BE2C (cell line): ENCODE measurements around the gene USP54.

Experiments used
- DNase-seq: peaks from one replicate; pipeline ENCODE4 v3.0.0-alpha.2; 2020
- H3K27me3 ChIP-seq: fragments of 250-450 bp; sonication (Bioruptor Pico); 2 replicates; pipeline ENCODE4 v1.5.1; 2020; ENCODE audit warnings: mild to moderate bottlenecking
- H3K36me3 ChIP-seq: fragments of 250-450 bp; sonication (Bioruptor Pico); 2 replicates; pipeline ENCODE4 v1.5.1; 2020; ENCODE audit warnings: mild to moderate bottlenecking
- H3K4me1 ChIP-seq: fragments of 250-450 bp; sonication (Bioruptor Pico); 2 replicates; pipeline ENCODE4 v1.5.1; 2020
- H3K4me3 ChIP-seq: 2 replicates; pipeline ENCODE4 v1.5.1; 2011; ENCODE audit warnings: low read depth, low read length
- H3K9me3 ChIP-seq: fragments of 250-450 bp; sonication (Bioruptor Pico); 2 replicates; pipeline ENCODE4 v1.5.1; 2020
- TF ChIP-seq, protein P1 (sequence below): IDR thresholded peaks from 2 replicates; pipeline ENCODE4 v1.5.1; 2012; ENCODE audit warnings: mild to moderate bottlenecking, low read depth, low read length

USP54 gene

DNA sequence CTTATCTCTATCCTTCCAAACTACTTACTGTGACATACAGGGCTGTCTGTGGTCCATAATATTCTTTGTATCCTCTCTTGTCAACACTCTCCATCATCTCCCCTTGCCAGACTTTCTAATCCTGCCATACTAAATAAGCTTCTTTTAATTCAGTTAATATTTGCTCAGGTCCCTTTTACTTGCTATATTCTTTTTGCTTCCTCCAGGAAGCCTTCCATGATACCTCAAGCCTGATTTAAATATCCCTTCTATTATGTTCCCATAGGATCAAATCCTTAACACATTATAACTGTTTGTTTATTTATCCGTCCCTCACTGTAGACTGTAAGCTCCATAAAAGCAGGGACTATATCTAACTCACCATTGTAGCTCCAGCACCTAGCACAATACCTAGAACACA, 88.1 kb downstream of the USP54 start:
- H3K4me1 ChIP-seq = no peaks in the 10 kb centered on the region
- DNase-seq = no peak
- H3K27me3 ChIP-seq = no peaks in the 10 kb centered on the region
- H3K4me3 ChIP-seq = no peak overlapping the region
- no peaks in the 10 kb centered on the region for H3K9me3 ChIP-seq
- TF ChIP-seq, protein P1, sequence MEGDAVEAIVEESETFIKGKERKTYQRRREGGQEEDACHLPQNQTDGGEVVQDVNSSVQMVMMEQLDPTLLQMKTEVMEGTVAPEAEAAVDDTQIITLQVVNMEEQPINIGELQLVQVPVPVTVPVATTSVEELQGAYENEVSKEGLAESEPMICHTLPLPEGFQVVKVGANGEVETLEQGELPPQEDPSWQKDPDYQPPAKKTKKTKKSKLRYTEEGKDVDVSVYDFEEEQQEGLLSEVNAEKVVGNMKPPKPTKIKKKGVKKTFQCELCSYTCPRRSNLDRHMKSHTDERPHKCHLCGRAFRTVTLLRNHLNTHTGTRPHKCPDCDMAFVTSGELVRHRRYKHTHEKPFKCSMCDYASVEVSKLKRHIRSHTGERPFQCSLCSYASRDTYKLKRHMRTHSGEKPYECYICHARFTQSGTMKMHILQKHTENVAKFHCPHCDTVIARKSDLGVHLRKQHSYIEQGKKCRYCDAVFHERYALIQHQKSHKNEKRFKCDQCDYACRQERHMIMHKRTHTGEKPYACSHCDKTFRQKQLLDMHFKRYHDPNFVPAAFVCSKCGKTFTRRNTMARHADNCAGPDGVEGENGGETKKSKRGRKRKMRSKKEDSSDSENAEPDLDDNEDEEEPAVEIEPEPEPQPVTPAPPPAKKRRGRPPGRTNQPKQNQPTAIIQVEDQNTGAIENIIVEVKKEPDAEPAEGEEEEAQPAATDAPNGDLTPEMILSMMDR = no peak
- H3K36me3 ChIP-seq = no peaks in the 10 kb centered on the region

DNA sequence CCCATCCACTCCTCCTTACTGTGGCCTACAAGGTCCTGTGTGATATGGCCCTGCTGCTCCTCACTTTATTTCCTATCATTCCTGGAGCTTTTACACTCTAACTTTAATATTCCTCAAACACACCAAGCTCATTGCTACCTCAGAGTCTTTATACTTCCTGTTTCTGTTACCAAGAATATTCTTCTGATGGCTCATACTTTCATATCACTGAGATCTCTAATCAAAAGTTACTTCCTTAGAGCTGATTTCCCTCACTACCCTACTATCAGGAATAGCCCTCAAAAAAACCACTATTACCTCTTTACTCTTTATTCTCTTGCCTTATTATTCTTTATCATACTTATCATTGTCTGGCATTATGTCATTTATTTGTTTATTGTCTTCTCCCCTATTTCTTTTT, 89.5 kb downstream of the USP54 start:
- no peaks in the 10 kb centered on the region for H3K9me3 ChIP-seq
- DNase-seq = no peak
- no peak overlapping the region for H3K4me3 ChIP-seq
- no peaks in the 10 kb centered on the region for H3K27me3 ChIP-seq
- H3K4me1 ChIP-seq = no peaks in the 10 kb centered on the region
- no peaks in the 10 kb centered on the region for H3K36me3 ChIP-seq
- TF ChIP-seq, protein P1 = no peak

DNA sequence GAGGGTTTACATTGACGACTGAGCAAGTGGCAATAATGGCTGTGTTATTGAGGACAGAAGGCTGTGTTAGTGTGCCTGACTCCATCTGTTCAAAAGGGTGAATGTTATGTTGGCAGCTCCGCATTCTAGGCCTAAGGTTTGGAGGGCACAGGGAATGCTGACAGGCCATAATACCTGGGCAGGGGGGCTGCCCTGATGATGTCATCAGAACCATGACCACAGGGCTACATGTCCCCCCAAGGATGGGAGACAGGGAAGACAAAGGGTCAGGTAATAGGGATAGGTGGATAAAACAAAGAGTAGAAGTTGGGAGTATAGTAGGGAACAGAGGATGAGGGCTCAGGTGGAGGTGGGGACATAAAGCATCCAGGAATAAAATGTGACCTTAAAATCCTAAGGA, 93.5 kb downstream of the USP54 start:
- Histone ChIP-seq H3K27me3 (no peaks in the 10 kb centered on the region), H3K4me1 (no peaks in the 10 kb centered on the region), H3K36me3 (no peaks in the 10 kb centered on the region; the same call in 1 of the 2 replicates), H3K9me3 (no peaks in the 10 kb centered on the region), H3K4me3 (no peak overlapping the region)
- no peak for DNase-seq
- TF ChIP-seq, protein P1 = no peak

DNA sequence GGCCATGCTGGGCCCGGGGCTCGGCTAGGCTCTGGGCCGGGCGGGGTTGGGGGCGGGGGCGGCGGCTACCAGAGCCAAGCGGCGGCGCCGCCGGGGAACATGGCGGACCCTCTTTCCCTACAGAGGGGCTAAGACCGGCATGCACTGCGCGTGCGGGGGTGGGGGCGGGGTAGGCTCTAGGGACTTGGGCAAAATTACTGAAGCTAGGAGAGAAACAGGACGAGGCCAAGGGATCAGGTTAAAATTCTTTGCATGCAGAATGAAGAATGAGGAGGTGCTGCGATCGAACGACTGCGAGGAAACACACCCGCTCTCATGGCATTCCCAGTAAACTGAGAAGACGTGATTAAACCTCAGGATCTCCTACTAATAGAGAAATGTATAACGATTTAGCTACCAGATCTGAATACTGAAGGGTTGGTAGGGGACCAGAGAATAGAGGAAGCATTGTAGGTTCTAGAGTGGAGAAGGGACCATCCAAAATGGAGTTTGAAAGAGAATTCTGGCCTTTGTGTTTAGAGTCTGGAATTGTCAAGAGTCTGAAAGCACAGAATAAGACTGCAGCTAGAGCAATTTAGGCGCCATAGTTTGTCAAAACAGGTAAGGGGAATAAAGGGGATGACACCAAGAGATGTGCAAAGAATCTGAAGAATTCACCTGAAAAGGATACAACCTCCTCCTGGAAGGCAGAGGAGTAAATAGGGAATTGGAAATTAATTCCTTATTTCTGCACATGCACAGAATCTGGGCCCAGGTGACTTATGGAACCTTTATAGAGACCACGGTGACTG, 95.1 kb downstream of the USP54 start, which contains the start of gene PPP3CB:
Gene PPP3CB, minus strand, starts transcription at position 141 of the 791 bp plus-strand sequence. Its CDS starts 135 bp downstream, at position 6.
- TF ChIP-seq, protein P1 = no peak
- no peaks in the 10 kb centered on the region for H3K27me3 ChIP-seq
- peak within 1 kb of the TSS; percentile 84 for H3K4me3 ChIP-seq
- no peaks in the 10 kb centered on the region for H3K9me3 ChIP-seq
- no peaks in the 10 kb centered on the region; the same call in 1 of the 2 replicates for H3K36me3 ChIP-seq
- no peaks in the 10 kb centered on the region for H3K4me1 ChIP-seq
- peak; percentile 93 for DNase-seq

DNA sequence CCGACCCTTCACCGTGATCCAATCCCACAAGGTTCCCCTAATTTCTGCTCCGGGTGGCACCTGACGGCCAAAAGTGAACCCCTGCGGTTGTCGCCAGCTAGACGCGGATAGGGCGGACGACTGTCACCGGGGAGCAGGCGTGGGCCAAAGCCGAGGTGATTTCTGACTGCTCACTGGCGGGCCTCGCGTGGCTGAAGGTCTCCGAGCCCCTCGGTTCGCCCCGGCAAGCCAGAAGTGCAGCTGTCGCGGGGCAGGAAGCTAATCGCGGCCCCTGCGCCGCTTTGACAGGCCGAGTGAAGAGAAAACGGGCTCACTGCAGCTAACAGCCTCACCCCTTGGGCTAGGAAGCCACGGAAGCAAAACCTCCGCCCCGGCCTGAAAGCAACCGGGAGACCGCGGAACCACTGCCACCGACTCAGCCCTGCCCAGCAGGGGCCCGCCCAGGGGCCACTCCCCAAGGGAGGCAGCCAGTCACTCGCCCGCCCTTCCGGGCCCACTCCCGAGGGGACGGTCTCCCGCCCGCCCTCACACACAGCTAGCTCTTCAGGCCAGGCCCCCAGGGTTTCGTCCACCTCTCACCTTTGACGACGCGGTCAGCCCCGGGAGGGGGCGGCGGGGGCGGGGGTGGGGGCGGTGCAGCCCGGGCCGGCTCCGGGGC, 95.8 kb downstream of the USP54 start:
- peak overlapping the region; percentile 84 for H3K4me3 ChIP-seq
- H3K4me1 ChIP-seq = no peaks in the 10 kb centered on the region
- no peaks in the 10 kb centered on the region; the same call in 1 of the 2 replicates for H3K36me3 ChIP-seq
- TF ChIP-seq, protein P1 = no peak
- no peaks in the 10 kb centered on the region for H3K27me3 ChIP-seq
- DNase-seq = peak; percentile 94
- H3K9me3 ChIP-seq = no peaks in the 10 kb centered on the region

DNA sequence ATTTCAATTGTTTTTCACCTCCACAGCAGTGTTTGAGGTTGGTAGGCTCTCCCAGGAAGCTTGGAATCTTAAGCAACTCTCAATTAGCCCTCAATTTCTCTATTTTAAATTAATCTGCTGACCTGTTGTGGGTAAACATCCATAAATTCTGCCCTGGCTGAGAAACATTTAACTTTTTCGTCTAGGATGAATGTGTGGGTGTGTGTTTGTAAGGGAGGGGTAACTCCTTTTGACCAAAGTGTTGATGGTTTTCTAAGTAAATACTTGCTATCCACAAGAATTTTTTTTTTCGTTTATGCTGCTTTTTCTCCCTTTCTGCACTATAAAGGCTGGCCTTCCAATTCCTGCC, 96.3 kb downstream of the USP54 start:
- H3K9me3 ChIP-seq = no peaks in the 10 kb centered on the region
- TF ChIP-seq, protein P1 = no peak

More for the DNA sequence above, 96.3 kb downstream of the USP54 start:
- Histone ChIP-seq H3K27me3 (no peaks in the 10 kb centered on the region), H3K36me3 (no peaks in the 10 kb centered on the region; the same call in 1 of the 2 replicates), H3K4me1 (no peaks in the 10 kb centered on the region), H3K4me3 (peak overlapping the region; percentile 84)
- no peak for DNase-seq
